NCI-H2196 treated with DMSO at 0.1 percent for 48 hours (cell line): ENCODE measurements around the gene CSF2.
"Not testable (repeated sequence)": the region's sequence is repeated elsewhere in the genome, so short reads cannot be mapped to it uniquely, and the experiment has no call there.

ENCODE experiments used
- DNase-seq: peaks from one replicate; lab custom pipeline; 2025; ENCODE audit not compliant: unreplicated experiment; lab: John Stamatoyannopoulos, UW

CSF2 gene

DNA sequence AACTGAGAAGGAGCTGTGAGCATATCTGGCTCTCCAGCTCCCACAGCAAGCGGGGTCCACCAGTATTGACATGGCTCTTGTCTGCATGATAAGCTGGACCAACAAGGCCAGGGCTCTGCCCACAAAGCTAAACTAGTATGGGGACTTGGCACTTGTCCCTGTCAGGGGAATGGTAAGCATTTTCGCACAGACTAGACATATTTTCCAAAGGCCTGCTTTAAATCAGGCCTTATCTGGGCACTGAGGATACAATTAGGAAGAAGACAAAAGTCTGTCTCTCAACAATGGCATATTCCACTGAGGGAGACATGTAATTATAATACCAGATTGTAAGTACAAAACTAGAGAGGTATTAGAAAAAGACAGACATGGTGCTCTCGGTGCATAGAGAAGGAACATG is 32.1 kb downstream of the CSF2 start:
- DNase-seq: no peak

DNA sequence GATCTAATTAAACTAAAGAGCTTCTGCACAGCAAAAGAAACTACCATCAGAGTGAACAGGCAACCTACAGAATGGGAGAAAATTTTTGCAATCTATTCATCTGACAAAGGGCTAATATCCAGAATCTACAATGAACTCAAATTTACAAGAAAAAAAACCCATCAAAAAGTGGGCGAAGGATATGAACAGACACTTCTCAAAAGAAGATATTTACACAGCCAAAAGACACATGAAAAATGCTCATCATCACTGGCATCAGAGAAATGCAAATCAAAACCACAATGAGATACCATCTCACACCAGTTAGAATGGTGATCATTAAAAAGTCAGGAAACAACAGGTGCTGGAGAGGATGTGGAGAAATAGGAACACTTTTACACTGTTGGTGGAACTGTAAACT is 34.9 kb downstream of the CSF2 start:
- DNase-seq: not testable (repeated sequence)

DNA sequence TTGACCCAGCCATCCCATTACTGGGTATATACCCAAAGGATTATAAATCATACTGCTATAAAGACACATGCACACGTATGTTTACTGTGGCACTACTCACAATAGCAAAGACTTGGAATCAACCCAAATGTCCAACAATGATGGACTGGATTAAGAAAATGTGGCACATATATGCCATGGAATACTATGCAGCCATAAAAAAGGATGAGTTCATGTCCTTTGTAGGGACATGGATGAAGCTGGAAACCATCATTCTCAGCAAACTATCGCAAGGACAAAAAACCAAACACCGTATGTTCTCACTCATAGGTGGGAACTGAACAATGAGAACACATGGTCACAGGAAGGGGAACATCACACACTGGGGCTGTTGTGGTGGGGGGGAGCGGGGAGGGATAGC is 35.4 kb downstream of the CSF2 start:
- not testable (repeated sequence) for DNase-seq

DNA sequence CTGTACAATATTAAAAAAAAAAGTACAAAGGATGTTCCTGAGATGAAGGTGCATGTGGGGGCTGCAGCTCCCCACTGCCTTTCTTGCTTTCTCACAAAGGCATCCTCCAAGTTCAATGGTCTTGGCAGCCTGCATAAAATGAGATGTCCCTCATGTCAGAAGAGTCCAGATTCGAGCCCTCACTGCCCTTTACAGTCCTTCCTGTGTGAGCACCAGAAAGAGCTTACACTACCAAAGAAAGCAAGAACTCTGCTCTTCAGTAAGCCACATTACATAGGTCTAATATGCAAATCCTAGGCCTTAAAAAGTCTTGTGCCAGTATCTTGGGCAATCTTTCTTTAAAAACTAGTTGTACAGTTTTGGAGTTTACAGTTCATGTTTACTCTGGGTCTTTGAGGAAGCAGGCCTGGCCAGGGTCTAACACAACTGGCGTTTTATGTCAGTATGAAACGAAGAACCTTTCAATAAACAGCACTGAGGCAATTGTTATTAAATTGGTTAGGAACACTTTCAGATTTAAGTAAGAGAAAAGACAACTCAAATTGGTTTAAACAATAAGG is 36.0 kb downstream of the CSF2 start:
- DNase-seq: no peak

DNA sequence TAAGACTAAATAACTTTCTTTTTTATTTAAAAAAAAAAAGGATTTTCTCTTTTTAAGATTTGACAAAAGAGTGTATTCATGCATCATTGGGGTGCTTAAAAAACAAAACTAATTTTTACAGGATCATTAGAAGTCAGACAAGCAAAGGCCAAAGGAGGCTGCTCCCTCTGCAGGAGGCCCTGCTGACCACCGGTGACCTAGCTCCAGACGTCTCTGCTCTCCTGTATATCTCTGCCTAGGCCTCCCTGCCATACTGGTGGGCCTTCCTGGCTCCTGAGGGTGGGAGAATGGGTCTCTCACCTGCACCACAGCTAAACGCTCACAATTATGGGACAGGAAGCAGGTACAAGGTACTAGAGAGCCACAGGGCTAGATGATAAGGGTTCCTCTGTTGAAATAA is 36.6 kb downstream of the CSF2 start:
- DNase-seq: no peak

DNA sequence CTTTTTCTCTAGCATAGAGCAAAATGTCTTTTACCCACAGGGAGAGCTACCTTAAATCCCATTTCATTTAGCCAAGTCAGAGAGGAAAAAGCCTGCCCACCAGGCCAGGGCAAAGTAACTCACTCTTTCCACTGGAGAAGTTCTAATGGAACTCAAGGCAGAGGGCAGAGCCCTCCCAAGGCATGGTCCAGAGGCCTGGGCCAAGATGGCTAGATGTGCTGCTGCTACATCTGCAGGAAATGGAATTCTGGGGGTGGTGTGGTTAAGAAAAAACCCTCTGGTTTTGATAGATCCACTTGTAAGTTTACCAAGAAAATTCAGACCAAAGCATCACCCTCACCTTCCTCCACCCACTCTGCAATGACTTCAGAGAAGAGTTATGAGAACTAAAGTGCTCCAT is 37.3 kb downstream of the CSF2 start:
- DNase-seq: no peak

DNA sequence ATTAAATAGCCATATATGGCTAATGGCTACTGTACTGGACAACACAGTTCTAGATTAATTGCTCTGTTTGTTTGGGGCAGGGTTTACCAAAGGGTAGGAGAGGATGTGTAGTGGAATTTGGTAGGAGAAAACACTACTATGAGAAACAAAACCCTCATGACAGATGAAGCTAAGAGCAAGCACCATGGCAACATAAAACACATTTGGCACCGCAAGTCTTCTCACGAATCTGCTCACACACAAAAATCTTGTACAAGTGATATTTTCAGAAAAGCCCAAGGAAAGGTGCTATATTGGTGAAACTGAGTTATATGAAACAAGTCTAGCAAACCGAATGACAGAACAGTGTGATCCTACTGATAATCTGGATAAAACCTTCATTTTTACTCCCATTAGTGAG is 38.5 kb downstream of the CSF2 start:
- no peak for DNase-seq

DNA sequence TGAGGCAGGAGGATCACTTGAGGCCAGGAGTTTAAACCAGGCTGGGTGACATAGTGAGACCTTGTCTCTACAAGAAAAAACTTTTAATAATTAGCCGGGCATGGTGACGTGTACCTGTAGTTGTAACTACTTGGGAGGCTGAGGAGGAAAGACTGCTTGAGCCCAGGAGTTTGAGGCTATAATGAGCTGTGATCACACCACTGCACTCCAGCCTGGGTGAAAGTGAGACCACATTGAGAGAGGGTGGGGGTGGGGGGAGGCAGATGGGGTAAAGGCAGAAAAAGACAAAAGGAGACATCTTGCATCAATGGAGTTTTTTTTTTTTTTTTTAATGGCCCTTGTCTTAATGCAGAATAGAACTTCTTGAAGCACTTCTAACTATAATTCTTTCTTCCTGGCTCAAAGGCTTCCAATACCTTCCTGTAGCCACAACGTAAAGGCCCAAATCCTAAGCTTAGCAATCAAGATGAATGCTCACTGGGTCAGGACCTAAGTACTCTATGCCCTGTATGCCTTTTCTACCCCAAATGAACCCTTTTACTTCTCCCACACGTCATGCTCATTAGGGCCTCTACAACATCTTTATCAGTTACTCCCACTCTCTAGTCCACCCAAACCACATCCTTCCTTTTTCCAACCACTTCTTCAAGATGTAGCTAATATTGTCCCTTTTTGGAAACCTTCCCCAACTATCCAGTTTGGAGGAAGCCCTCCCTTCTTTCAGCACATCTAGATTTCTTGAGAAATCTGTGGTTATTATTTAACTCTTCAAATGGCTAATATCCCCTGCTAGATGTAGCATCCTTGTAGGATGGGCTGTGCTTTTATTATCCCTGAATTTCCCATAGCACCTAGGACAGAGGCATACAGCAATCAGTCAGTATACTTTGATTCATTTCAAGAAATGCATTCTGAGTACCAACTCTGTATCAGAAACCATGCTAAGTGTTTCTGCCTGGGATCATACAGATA is 40.8 kb downstream of the CSF2 start:
- no peak for DNase-seq

DNA sequence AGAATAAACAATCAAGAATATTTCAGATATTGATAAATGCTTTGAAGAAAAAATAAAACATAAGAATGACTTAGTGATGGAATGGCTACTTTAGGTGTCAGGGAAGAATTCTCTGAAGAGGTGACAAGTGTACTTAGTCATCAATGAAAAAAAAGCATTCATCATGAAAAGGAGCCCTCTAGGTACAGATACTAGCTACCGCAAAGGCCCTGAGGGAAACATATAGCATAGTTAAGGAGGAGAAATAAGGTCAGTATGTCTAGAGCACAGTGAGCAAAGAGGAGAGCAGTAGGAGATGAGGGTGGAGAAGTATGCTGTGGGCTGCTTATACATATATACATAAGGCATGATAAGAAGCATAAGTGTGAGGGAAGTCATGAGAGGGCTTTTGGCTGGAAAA is 41.8 kb downstream of the CSF2 start:
- DNase-seq: no peak

DNA sequence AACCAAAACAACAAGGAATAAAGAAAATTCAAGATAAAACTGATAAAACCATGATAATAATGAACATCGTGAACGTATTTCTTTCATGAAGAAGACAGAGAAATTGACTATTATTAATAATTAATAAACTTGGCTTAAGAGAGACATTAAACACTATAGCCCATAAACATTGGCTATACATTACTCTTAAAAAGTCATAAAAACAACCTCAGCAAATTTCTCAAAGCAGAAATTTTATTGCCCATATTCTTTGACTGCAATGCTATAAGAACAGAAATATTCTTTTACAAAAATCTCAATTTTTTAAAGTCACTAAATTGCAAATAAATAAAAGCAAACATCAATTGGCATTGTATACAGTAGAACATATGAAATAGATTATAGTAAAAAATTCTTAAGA is 42.5 kb downstream of the CSF2 start:
- DNase-seq: no peak

DNA sequence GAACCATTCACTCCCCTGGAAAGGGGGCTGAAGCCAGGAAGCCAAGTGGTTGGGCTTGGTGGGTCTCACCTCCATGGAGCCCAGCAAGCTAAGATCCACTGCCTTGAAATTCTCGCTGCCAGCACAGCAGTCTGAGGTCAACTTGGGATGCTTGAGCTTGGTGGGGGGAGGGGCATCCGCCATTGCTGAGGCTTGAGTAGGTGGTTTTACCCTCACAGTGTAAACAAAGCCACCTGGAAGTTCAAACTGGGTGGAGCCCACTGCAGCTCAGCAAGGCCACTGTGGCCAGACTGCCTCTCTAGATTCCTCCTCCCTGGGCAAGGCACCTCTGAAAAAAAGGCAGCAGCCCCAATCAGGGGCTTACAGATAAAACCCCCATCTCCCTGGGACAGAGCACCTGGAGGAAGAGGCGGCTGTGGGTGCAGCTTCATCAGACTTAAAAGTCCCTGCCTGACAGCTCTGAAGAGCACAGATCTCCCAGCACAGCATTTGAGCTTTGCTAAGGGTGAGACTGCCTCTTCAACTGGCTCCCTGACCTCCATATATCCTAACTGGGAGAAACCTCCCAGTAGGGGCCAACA is 43.4 kb downstream of the CSF2 start:
- not testable (repeated sequence) for DNase-seq

DNA sequence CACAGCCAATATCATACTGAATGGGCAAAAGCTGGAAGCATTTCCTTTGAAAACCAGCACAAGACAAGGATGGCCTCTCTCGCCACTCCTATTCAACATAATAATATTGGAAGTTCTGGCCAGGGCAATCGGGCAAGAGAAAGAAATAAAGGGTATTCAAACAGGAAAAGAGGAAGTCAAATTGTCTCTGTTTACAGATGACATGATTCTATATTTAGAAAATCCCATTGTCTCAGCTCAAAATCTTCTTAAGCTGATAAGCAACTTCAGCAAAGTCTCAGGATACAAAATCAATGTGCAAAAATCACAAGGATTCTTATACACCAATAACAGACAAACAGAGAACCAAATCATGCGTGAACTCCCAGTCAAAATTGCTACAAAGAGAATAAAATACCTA is 47.1 kb downstream of the CSF2 start:
- DNase-seq: not testable (repeated sequence)

DNA sequence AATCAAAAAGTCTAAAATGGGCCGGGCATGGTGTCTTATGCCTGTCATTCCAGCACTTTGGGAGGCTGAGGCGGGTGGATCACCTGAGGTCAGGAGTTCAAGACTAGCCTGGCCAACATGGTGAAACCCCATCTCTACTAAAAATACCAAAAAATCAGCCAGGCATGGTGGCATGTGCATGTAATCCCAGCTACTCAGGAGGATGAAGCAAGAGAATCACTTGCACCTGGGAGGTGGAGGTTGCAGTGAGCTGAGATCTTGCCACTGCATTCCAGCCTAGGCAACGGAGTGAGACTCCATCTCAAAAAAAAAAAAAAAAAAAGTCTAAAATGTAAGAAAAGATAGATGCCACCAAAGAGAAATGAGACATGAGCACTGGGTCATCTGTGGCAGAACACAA is 49.4 kb downstream of the CSF2 start:
- not testable (repeated sequence) for DNase-seq

DNA sequence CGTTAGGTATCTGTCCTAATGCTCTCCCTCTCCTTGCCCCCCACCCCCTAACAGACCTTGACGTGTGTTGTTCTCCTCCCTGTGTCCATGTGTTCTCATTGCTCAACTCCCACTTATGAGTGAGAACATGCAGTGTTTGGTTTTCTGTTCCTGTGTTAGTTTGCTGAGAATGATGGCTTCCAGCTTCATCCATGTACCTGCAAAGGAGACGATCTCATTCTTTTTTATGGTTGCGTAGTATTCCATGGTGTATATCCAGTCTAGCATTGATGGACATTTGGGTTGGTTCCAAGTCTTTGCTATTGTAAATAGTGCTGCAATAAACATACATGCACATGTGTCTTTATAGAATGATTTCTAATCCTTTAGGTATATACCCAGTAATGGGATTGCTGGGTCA is 50.0 kb downstream of the CSF2 start:
- DNase-seq: not testable (repeated sequence)
